VCaP (cell line): Measurements from ENCODE around the gene GCNA.

ENCODE experiments used
- H3K27ac ChIP-seq: fragments of 450-650 bp; 2 replicates; pipeline ENCODE4 v1.5.1; 2017
- TF ChIP-seq, protein P1 (sequence below): fragments of 450-650 bp; conservative IDR thresholded peaks from 2 replicates; pipeline ENCODE4 v1.5.1; 2017; ENCODE audit warnings: mild to moderate bottlenecking, moderate library complexity

GCNA gene

DNA sequence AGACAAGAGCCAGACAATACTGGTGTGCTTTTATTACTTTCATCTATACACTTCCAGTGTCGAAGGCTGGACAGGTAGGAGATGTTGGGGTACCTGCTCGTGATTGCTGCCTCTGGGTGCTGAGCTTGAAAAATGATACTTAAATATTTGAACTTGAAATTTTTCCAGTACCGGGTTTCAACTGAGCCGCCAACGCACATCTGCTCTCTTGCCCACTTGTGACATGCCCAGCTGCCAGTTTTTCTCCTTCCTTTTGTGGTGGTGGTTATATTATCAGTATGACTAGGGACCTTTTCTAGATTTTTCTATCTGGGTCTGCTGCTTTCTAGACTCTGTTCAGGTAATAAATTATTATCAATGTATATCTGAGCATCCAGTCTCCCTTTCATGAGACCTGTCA, 42.0 kb upstream of the GCNA start:
- H3K27ac ChIP-seq: no peak overlapping the region
- TF ChIP-seq, protein P1, sequence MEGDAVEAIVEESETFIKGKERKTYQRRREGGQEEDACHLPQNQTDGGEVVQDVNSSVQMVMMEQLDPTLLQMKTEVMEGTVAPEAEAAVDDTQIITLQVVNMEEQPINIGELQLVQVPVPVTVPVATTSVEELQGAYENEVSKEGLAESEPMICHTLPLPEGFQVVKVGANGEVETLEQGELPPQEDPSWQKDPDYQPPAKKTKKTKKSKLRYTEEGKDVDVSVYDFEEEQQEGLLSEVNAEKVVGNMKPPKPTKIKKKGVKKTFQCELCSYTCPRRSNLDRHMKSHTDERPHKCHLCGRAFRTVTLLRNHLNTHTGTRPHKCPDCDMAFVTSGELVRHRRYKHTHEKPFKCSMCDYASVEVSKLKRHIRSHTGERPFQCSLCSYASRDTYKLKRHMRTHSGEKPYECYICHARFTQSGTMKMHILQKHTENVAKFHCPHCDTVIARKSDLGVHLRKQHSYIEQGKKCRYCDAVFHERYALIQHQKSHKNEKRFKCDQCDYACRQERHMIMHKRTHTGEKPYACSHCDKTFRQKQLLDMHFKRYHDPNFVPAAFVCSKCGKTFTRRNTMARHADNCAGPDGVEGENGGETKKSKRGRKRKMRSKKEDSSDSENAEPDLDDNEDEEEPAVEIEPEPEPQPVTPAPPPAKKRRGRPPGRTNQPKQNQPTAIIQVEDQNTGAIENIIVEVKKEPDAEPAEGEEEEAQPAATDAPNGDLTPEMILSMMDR: no peak

DNA sequence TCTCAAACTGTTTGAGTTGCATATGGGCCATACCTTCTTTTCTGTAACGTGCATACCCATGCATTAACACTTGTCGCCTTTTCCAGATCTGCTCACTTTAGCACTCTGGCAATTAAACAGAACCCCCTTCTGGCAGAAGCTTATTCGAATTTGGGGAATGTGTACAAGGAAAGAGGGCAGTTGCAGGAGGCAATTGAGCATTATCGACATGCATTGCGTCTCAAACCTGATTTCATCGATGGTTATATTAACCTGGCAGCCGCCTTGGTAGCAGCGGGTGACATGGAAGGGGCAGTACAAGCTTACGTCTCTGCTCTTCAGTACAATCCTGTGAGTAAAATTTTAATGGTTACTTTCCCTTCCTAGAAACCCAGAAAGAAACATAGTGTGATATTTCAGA, 40.5 kb upstream of the GCNA start:
- TF ChIP-seq, protein P1: no peak
- no peak overlapping the region for H3K27ac ChIP-seq

DNA sequence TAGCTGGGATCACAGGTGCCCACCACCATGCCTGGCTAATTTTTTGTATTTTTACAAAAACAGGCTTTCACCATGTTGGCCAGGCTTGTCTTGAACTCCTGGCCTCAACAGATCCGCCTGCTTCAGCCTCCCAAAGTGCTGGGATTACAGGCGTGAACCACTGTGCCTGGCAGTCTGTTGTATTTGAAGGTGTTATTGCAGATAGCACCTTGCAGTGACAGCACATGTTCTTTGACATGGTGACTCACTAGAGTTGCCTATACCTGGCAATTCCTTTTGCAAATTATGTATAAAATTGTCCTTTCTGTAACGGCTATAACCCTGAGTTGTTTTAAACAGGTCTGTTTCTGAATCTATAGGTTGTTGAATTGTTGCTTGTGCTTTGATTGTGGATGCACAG, 37.4 kb upstream of the GCNA start:
- TF ChIP-seq, protein P1: no peak
- no peak overlapping the region for H3K27ac ChIP-seq

DNA sequence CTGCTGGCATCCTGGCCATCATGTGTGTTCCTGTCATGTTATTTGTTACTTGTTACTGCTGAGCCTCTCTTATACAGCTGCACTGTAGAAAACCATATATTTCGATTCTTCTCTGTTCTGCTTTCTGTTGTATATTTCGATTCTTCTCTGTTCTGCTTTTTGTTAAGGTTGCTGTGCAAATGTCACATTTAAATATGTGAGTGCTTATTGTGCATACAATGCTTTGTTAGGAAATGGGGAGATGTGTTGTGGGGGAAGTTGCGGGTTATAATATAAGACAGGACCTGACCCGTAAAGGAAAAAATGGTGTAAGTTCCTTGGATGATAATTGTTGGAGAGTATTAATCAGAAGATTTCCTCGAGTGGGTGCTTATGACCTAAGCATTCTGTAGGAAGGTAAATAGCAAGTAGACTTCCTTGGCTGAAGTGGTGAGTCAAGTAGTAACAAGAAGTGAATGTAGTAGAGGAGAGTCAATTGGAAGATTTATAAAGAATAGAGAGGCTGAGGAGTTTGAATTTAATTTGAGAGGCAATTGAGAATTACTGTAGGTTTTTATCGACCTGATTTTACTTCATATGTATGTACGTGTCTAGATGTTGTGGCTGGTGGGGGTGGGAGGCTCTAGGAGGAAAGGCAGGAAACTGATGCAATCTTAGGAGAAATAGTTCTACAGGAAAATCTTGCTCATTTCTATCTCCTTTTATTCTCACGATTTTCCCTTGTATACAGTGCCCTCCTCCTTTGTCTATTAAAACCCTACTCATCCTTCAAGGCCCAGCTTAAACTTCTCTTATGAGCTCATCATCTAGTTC, 36.8 kb upstream of the GCNA start:
- no peak overlapping the region for H3K27ac ChIP-seq
- TF ChIP-seq, protein P1: no peak

DNA sequence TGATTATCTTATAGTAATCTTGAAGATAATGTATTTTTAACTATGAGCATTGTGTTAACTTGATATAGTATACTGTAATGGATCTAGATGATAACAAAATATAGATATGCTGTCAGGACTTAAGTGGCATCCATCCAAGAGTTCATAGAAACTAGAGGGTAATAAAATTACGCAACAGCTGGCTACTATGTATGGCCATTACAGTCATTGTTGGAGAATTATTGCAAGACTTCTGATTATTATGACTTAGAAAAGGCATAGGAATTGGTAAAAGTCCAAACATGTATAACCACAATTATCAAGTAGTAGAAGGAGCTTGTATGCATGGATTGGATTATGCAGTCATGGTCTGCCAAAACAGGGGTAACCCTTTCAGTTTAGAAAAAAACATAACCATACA, 35.8 kb upstream of the GCNA start:
- TF ChIP-seq, protein P1: no peak
- H3K27ac ChIP-seq: no peak overlapping the region

DNA sequence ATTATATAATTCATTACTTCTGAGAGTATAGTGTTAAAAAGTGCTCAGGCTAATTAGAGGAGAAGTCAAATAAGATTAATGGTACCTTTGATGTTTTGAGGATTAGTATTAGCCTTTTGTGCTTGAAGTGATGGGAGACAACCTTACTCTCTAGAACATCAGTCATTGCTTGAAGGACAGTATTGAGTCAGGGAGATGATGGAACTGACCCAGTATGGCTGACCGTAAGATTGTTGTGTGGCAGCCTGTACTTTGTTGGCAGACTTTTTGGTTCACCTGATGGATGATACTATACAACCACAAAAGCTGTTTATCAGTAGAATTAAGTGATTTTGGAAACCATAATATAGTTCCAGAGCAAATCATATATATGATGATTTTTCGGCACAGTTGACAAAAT, 35.4 kb upstream of the GCNA start:
- H3K27ac ChIP-seq: no peak overlapping the region
- TF ChIP-seq, protein P1: no peak

DNA sequence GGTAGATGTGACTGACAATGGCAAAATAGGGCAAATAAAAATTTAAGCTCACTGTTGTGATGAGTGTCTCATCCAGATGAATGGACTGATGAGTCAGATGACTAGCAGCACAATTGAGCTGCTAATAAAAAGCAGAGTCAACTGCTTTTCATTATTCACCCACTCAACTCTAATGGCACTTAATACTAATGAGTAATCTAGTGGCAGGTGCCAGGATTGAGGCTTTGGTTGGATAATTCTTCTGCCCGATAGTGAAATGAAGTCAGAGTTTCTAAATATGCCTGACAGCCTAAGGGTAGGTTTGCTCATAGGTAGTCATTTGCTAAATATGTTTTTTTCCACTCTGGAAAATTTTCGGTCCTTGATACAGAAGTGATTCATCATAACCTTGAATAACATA, 34.9 kb upstream of the GCNA start:
- H3K27ac ChIP-seq: no peak overlapping the region

More for the DNA sequence above, 34.9 kb upstream of the GCNA start:
- TF ChIP-seq, protein P1: no peak
